NOMO-1 (cell line): Measurements from ENCODE around the gene PLEKHG4B.

ENCODE experiments used
- DNase-seq, 2 experiments: peaks; one replicate each; lab custom pipeline; 2025; ENCODE audit not compliant: unreplicated experiment in 2 of 2; lab: John Stamatoyannopoulos, UW

The PLEKHG4B gene

DNA sequence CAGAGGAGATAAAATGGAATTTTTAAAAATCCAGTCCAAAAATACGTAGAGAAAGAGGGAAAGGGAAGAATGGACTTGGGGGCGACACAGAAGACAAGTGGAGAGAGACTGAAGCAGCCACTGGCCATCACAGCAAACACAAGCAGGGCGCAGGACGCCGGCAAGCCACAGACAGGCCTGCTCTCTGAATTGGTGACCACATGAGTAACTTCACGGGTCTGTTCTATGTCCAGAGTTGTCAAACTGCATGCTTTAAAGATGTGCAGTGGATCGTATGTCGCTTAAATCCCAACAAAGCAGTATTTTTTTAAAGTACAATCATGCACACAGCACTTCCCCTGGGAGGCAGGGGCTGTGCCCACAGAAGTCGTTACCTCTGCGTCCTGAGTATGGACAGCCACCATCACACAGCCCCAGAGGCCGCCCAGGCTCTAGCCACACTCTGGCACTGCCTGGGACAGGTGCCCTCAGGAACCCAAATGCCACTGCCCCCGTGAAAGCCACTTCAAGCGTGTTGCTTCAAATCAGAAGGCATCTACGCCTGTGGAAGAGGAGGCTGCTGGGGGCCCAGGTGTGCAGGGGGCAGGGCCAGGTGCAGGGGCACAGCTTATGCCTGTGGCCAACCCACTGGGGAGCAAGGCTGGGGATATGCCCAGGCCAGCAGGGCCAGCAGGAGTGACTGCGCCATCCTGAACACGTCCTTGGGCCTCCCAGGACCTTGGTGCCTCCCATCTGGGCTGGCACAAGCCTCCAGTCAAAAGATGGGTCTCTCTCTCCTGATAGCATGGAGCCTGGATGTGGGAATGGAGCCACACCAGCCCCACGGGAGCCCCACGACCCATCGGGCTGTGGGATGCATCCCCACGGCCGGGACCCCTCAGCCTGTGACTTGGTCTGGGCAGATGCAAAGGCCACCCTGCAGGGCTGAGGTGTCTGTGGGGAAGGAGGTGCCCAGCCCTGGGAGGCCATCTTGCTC lies 93.4 kb downstream of the PLEKHG4B start:
- no peak for DNase-seq

- no peak for DNase-seq
These were observed 94.4 kb downstream of the PLEKHG4B start for GRCh38 chr5:186091-187041.

DNA sequence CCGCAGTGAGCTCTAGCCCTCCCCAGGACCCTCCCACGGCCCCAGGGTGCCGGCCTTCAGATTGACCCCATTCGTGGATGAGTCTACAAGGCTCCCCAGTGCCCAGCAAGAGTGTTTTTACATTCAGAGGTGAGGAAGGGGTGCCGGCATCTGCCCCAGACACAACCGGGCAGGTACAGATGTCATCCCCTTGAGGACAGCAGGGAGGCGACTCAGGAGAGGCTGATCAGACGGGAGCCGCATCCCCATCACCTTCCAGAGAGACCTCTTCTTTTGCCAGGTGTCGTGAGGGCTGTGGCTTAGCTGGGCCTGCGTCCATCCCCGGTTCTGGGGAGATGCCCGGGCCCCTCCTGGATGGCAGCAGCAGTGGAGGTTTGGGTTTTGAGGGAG lies 95.1 kb downstream of the PLEKHG4B start:
- DNase-seq = no peak

DNA sequence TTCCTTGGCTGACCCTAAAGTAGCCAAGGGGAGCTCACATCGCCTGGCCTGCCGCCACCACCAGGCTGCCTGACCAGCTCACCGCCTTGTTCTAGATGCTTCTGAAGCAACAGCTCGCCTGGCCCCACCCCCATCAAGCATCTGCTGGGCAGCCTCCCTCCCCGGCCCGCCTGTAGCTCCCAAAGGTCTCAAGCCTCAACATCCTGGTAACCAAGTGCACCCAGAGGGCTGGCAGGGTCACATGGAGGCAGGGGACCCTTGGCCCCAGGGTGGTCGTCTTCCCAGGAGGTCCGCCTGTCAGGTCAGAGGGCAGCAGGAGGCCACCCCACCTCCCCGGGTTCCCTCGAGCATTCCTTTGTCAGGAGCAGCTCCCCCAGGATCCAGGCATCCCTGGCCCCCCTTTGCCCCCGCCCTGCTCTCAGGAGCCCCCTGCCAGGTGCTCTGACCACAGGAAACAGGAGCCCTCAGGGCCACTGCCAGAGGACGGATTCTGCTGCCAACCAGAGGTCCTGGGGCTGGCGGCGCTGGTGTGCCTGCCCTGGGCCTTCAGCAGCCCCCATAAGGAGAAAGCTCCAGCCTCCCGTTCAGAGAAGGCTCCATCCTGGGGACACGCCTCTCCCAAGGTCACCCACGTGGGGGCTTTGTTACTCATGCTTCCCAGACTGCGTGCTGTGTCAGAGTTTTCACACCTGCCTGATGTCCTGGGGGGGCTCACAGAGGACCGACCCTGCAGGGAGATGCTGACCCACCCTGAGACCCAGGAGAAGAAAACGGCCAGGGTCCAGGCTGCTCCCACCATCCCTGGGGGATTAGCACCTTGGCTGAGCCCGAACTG lies 95.9 kb downstream of the PLEKHG4B start:
- no peak for DNase-seq

- DNase-seq = peak; percentile 74 to 89
These were observed 96.8 kb downstream of the PLEKHG4B start for GRCh38 chr5:188488-189481.

- DNase-seq = no peak
These were observed 97.5 kb downstream of the PLEKHG4B start for GRCh38 chr5:189486-189885.

- no peak for DNase-seq
These were observed 98.0 kb downstream of the PLEKHG4B start for GRCh38 chr5:189976-190365.

DNA sequence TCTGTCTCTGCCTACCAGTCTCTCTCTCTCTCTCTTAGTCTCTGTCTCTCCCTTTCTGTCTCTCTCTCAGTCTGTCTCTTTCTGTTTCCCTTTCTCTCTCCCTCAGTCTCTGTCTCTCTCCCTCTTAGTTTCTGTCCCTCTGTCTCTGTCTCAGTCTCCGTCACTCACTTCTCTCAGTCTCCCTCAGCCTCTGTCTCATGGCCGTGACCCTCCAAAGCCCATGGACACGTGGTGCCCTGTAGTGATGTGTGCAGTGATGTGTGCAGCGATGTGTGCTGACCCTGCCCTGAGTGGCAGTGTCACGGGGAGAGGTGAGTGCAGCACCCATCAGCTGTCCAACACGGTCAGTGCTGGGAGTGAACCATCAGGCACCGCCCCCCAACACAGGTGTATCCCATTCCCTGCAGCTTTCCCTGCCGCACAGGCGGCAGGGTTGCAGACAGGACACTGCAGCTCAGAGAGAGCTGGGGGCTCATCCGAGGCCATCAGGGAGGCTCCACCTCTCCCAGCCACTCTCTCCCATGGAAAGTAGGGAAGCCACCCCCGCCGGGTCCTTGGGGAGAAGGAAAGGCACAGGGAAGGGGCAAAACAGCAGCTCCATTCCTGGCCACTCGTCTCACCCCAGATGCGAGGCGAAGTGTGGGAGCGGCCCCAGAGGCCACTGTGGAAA lies 98.5 kb downstream of the PLEKHG4B start:
- no peak for DNase-seq

GRCh38 chr5:191036-191948 lies 99.3 kb downstream of the PLEKHG4B start, which contains the start of gene LRRC14B:
Gene LRRC14B, plus strand, starts transcription at chr5:191495. Its CDS starts 44 bp downstream, at chr5:191539.
- DNase-seq = peak in 1 of 2 experiments; percentile 19

DNA sequence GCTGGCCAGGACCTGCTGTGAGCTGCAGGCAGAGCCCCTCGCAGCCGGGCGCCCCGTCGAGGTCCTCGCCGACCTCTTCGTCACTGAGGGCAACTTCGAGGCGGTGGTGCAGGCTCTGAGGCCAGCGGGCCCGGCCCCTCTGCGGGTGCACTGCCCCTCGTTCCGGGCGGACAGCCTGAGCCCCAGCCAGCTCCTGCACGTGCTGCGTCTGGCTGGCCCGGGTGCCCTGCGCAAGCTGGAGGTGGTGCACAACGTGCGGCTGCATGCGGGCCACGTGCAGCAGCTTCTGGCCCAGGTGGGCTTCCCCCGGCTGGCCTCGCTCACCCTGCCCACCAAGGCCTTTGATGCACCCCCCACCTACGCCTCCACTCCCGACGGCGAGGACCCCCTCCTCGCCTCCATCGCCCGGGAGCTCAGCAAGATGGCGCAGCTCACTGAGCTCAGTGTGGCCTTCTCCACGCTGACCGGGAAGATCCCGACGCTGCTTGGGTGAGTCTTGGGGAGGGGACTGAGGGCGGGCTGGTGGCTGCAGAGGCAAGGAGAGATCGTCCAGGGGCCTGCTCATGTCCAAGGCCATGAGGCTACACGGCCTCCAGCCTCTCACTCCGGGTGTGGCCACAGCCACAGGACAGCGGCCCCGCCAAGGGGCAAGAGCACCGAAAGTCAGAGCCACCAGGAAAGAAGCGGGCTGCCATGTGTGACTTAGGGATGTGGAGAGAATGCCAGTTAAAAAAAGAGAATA lies 100.2 kb downstream of the PLEKHG4B start:
- no peak for DNase-seq

DNA sequence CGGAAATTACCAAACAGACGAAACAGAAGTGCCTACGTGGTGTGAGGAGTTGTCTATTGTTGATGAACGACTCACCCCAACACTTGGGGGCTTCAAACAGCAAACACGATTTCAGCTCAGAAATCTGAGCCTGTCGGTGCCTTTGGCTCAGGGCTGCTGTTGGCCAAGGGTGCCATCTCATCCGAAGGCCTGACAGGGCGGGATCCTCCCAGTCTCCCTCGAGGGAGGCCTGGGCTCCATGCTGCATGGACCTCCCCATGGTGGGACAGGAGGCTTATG lies 100.7 kb downstream of the PLEKHG4B start:
- no peak for DNase-seq

DNA sequence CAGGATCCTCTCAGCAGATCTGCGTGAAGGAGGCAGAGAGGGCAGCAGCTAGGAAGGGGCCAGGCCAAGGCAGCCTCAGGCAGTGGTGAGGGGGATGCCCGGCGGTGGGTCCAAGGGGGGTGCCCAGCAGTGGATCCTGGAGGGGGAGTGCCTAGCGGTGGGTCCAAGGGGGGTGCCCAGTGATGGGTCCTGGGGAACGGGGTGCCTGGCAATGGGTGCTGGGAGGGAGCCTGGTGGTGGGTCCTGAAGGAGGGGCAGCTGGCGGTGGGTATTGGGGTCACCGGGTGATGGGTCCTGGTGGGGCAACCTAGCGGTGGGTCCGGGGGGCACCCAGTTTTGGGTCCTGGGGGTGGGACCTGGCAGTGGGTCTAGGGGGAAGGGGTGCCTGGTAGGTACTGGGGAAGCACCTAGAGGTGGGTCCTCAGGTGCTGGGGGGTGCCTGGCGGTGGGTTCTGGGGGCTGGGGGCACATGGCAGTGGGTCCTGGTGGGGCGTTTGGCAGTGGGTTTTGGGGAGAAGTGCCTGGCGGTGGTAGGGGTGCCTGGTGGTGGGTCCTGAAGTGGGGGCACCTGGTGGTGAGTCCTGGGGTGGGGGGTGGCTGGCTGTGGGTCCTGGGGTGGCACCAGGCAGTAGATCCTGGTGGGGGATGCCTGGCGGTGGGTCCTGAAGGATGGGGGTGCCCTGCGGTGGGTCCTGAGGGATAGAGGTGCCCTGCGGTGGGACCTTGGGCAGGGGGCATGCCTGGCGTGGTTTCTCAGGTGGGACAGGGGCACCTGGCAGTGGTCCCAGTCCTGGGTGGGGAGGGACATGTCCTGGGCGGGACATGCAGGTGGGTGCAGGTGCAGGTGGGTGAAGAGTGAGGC lies 101.2 kb downstream of the PLEKHG4B start:
- no peak for DNase-seq

DNA sequence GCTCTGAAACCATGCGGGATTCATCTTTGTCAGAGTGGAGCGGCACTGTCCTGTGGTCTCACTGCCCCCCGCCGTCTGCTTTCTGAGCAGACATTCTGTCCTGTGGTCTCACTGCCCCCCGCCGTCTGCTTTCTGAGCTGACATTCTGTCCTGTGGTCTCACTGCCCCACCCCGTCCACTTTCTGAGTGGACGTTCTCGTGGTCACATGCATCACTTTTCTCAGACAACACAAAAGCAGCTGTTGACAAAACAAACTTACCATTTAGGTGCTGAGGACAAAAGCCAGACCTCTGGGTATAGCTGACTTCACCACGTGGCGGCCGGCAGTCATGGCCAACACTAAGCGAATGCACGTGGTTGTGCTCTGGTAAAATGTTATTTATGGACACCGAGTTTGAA lies 102.1 kb downstream of the PLEKHG4B start:
- DNase-seq = no peak

- DNase-seq = no peak
These were observed 102.7 kb downstream of the PLEKHG4B start for GRCh38 chr5:194603-195209.

- DNase-seq = no peak
These were observed 103.6 kb downstream of the PLEKHG4B start for GRCh38 chr5:195401-196160.
